WTC11 (cell line): Measurements from ENCODE around the gene GPX1. TPM values are rescaled to one million over a fixed set of nuclear protein-coding genes. Genes with fewer than 3 reads are reported as not detected.

ENCODE experiments used
- ATAC-seq: fragments of 200-7000 bp; cut with Tn5 transposase; 2 replicates; pipeline ENCODE4 v1.10.0; 2021; ENCODE audit warnings: mild to moderate bottlenecking, moderate library complexity
- CTCF ChIA-PET: fragments of 300-600 bp; sonication (Branson Sonifier 250); formaldehyde crosslinking; loops from one replicate; lab custom pipeline; 2021; ENCODE audit warnings: antibody characterized with exemption; lab: Charles Lee
- POLR2A ChIA-PET: fragments of 350-600 bp; sonication (Branson Sonifier 250); formaldehyde crosslinking; loops from one replicate; lab custom pipeline; 2021; ENCODE audit warnings: antibody characterized with exemption; lab: Charles Lee
- DNase-seq: peaks from one replicate; pipeline ENCODE4 v3.0.0; 2021; ENCODE audit warnings: low spot score
- H3K27ac Mint-ChIP-seq: 2 replicates; pipeline ENCODE4 v1.8.0; 2021; ENCODE audit warnings: mixed read lengths
- H3K27me3 Mint-ChIP-seq: 2 replicates; pipeline ENCODE4 v1.8.0; 2021; ENCODE audit warnings: low read depth, mild to moderate bottlenecking, moderate library complexity, mixed read lengths
- H3K36me3 Mint-ChIP-seq: 2 replicates; pipeline ENCODE4 v1.8.0; 2021; ENCODE audit warnings: mixed read lengths
- H3K4me1 Mint-ChIP-seq: 2 replicates; pipeline ENCODE4 v1.8.0; 2022; ENCODE audit warnings: mixed read lengths
- H3K4me3 Mint-ChIP-seq: 2 replicates; pipeline ENCODE4 v1.8.0; 2021; ENCODE audit warnings: mild to moderate bottlenecking, moderate library complexity, mixed read lengths
- H3K9me3 Mint-ChIP-seq: 2 replicates; pipeline ENCODE4 v1.8.0; 2021; ENCODE audit warnings: mixed read lengths
- CREM ChIP-seq: sonication (generic); formaldehyde crosslinking; IDR thresholded peaks from 2 replicates; pipeline ENCODE4 v1.8.1; 2022; ENCODE audit warnings: mild to moderate bottlenecking, missing genetic modification reagents, moderate library complexity
- ETV6 ChIP-seq: sonication (generic); formaldehyde crosslinking; IDR thresholded peaks from 2 replicates; pipeline ENCODE4 v1.8.1; 2022; ENCODE audit warnings: mild to moderate bottlenecking, missing genetic modification reagents
- FOXK1 ChIP-seq: sonication (generic); formaldehyde crosslinking; IDR thresholded peaks from 2 replicates; pipeline ENCODE4 v1.8.0; 2022; ENCODE audit warnings: mild to moderate bottlenecking, moderate library complexity, missing genetic modification reagents
- GABPB1 ChIP-seq: sonication (generic); formaldehyde crosslinking; IDR thresholded peaks from 2 replicates; pipeline ENCODE4 v1.8.1; 2023; ENCODE audit warnings: mild to moderate bottlenecking, missing genetic modification reagents
- JUN ChIP-seq: sonication (generic); formaldehyde crosslinking; IDR thresholded peaks from 2 replicates; pipeline ENCODE4 v1.8.0; 2023; ENCODE audit warnings: mild to moderate bottlenecking, missing genetic modification reagents
- MLX ChIP-seq: sonication (generic); formaldehyde crosslinking; IDR thresholded peaks from 2 replicates; pipeline ENCODE4 v1.8.1; 2023; ENCODE audit warnings: mild to moderate bottlenecking, missing genetic modification reagents, moderate library complexity
- NFATC4 ChIP-seq: fragments of 250-450 bp; sonication (Bioruptor Pico); IDR thresholded peaks from 2 replicates; pipeline ENCODE4 v1.9.0; 2021; ENCODE audit warnings: mild to moderate bottlenecking
- NR3C1 ChIP-seq: sonication (generic); formaldehyde crosslinking; conservative IDR thresholded peaks from 2 replicates; pipeline ENCODE4 v1.8.1; 2023; ENCODE audit warnings: low read depth, mild to moderate bottlenecking, missing genetic modification reagents
- PRRX2 ChIP-seq: fragments of 250-450 bp; sonication (Bioruptor Pico); IDR thresholded peaks from 2 replicates; pipeline ENCODE4 v1.8.0; 2021; ENCODE audit warnings: mild to moderate bottlenecking
- SMAD3 ChIP-seq: sonication (generic); formaldehyde crosslinking; IDR thresholded peaks from 2 replicates; pipeline ENCODE4 v1.8.0; 2022; ENCODE audit warnings: missing genetic modification reagents, mild to moderate bottlenecking, borderline replicate concordance
- SMAD4 ChIP-seq: sonication (generic); formaldehyde crosslinking; IDR thresholded peaks from 2 replicates; pipeline ENCODE4 v1.8.0; 2022; ENCODE audit warnings: mild to moderate bottlenecking, missing genetic modification reagents
- SOX15 ChIP-seq: fragments of 250-450 bp; sonication (Bioruptor Pico); IDR thresholded peaks from 2 replicates; pipeline ENCODE4 v1.9.0; 2021; ENCODE audit warnings: mild to moderate bottlenecking
- TEAD4 ChIP-seq: sonication (generic); formaldehyde crosslinking; IDR thresholded peaks from 2 replicates; pipeline ENCODE4 v1.8.0; 2022; ENCODE audit warnings: mild to moderate bottlenecking, missing genetic modification reagents
- ZNF317 ChIP-seq: sonication (generic); formaldehyde crosslinking; IDR thresholded peaks from 2 replicates; pipeline ENCODE4 v1.8.1; 2023; ENCODE audit warnings: low read depth, mild to moderate bottlenecking, moderate library complexity, missing genetic modification reagents, borderline replicate concordance
- ZNF423 ChIP-seq: fragments of 250-450 bp; sonication (Bioruptor Pico); IDR thresholded peaks from 2 replicates; pipeline ENCODE4 v2.1.2; 2022; ENCODE audit warnings: mild to moderate bottlenecking, moderate library complexity
- ZNF425 ChIP-seq: fragments of 250-450 bp; sonication (Bioruptor Pico); conservative IDR thresholded peaks from 2 replicates; pipeline ENCODE4 v1.9.0; 2021; ENCODE audit warnings: mild to moderate bottlenecking
- ZSCAN18 ChIP-seq: fragments of 250-450 bp; sonication (Bioruptor Pico); IDR thresholded peaks from 2 replicates; pipeline ENCODE4 v2.1.2; 2022; ENCODE audit warnings: mild to moderate bottlenecking, moderate library complexity
- total RNA-seq: library from RNA; stranded (reverse); gene quantifications from 3 replicates; pipeline ENCODE4 v1.2.3, GENCODE V29; 2021
- TF ChIP-seq, protein P1 (sequence below): sonication (generic); formaldehyde crosslinking; IDR thresholded peaks from 2 replicates; pipeline ENCODE4 v1.8.0; 2022; ENCODE audit warnings: mild to moderate bottlenecking, missing genetic modification reagents
- TF ChIP-seq, protein P2 (sequence below): fragments of 250-450 bp; sonication (Bioruptor Pico); IDR thresholded peaks from 2 replicates; pipeline ENCODE4 v1.9.0; 2021; ENCODE audit warnings: moderate library complexity, mild to moderate bottlenecking, inconsistent platforms, borderline replicate concordance
- TF ChIP-seq, protein P3 (sequence below): sonication (generic); formaldehyde crosslinking; IDR thresholded peaks from 2 replicates; pipeline ENCODE4 v1.8.0; 2023; ENCODE audit warnings: missing genetic modification reagents
- TF ChIP-seq, protein P4 (sequence below): sonication (generic); formaldehyde crosslinking; IDR thresholded peaks from 2 replicates; pipeline ENCODE4 v1.8.0; 2022; ENCODE audit warnings: mild to moderate bottlenecking, missing genetic modification reagents

The GPX1 gene
- total RNA-seq, 1 experiment from 2014 or later, result 323 TPM

DNA sequence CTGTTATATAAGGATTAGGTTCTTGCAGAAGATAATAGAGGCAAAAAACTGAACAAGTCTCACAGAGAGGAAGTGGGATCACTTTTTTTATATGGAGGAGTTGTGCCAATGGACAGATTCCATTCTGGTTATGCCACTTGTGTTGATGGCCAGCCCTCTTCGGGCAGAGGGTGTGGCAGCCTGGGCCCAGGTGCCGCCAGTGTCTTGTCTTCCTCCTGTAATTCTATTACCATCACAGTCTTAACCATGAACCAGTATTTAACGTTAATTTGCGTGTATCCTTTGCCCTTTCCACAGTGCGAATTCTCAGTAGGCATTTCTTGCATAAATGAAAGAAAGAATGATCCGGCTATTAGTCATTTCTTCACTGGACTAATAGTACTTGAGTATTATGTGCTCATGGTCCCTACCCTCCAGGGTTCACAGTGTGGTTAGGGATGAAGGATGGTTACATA lies 11.3 kb downstream of the GPX1 start:
- POLR2A ChIA-PET, result no interaction called here
- TF ChIP-seq, protein P1, sequence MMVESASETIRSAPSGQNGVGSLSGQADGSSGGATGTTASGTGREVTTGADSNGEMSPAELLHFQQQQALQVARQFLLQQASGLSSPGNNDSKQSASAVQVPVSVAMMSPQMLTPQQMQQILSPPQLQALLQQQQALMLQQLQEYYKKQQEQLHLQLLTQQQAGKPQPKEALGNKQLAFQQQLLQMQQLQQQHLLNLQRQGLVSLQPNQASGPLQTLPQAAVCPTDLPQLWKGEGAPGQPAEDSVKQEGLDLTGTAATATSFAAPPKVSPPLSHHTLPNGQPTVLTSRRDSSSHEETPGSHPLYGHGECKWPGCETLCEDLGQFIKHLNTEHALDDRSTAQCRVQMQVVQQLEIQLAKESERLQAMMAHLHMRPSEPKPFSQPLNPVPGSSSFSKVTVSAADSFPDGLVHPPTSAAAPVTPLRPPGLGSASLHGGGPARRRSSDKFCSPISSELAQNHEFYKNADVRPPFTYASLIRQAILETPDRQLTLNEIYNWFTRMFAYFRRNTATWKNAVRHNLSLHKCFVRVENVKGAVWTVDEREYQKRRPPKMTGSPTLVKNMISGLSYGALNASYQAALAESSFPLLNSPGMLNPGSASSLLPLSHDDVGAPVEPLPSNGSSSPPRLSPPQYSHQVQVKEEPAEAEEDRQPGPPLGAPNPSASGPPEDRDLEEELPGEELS (CRISPR knock-in tag), result no peak
- TF ChIP-seq PRRX2 (CRISPR knock-in tag) (no peak), GABPB1 (CRISPR knock-in tag) (no peak), ZNF317 (CRISPR knock-in tag) (no peak), MLX (CRISPR knock-in tag) (no peak)
- TF ChIP-seq, all 79 proteins: peak for 0
- Mint-ChIP-seq H3K36me3 (no peaks in the 10 kb centered on the region), H3K4me1 (peaks cover 2% of the 10 kb centered on the region; the same call in 1 of the 2 replicates), H3K9me3 (no peaks in the 10 kb centered on the region), H3K4me3 (no peak overlapping the region), H3K27ac (no peak overlapping the region), H3K27me3 (no peaks in the 10 kb centered on the region)
- CTCF ChIA-PET, result no interaction called here
- ATAC-seq, result no peak
- DNase-seq, result no peak

- no peaks in the 10 kb centered on the region for H3K36me3 Mint-ChIP-seq
- ChIA-PET CTCF (no interaction called here), POLR2A (no interaction called here)
- no peak overlapping the region for H3K4me3 Mint-ChIP-seq
- no peaks in the 10 kb centered on the region for H3K27me3 Mint-ChIP-seq
- ATAC-seq (no peak), DNase-seq (no peak)
- H3K27ac Mint-ChIP-seq, result no peak overlapping the region
- no peaks in the 10 kb centered on the region for H3K9me3 Mint-ChIP-seq
- H3K4me1 Mint-ChIP-seq, result peaks cover 12% of the 10 kb centered on the region
- TF ChIP-seq, protein P1 (CRISPR knock-in tag), result no peak
- TF ChIP-seq GABPB1 (CRISPR knock-in tag) (no peak), ETV6 (no peak), SMAD4 (no peak), NR3C1 (no peak), NFATC4 (CRISPR knock-in tag) (no peak), CREM (CRISPR knock-in tag) (no peak), ZNF425 (CRISPR knock-in tag) (no peak), SOX15 (CRISPR knock-in tag) (no peak), ZNF423 (no peak), JUN (CRISPR knock-in tag) (no peak), FOXK1 (no peak), SMAD3 (CRISPR knock-in tag) (no peak), ZSCAN18 (CRISPR knock-in tag) (no peak), TEAD4 (no peak)
- TF ChIP-seq, protein P2, sequence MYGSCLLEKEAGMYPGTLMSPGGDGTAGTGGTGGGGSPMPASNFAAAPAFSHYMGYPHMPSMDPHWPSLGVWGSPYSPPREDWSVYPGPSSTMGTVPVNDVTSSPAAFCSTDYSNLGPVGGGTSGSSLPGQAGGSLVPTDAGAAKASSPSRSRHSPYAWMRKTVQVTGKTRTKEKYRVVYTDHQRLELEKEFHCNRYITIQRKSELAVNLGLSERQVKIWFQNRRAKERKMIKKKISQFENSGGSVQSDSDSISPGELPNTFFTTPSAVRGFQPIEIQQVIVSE, result no peak
- TF ChIP-seq, protein P3, sequence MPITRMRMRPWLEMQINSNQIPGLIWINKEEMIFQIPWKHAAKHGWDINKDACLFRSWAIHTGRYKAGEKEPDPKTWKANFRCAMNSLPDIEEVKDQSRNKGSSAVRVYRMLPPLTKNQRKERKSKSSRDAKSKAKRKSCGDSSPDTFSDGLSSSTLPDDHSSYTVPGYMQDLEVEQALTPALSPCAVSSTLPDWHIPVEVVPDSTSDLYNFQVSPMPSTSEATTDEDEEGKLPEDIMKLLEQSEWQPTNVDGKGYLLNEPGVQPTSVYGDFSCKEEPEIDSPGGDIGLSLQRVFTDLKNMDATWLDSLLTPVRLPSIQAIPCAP (CRISPR knock-in tag), result no peak
- TF ChIP-seq, protein P4, sequence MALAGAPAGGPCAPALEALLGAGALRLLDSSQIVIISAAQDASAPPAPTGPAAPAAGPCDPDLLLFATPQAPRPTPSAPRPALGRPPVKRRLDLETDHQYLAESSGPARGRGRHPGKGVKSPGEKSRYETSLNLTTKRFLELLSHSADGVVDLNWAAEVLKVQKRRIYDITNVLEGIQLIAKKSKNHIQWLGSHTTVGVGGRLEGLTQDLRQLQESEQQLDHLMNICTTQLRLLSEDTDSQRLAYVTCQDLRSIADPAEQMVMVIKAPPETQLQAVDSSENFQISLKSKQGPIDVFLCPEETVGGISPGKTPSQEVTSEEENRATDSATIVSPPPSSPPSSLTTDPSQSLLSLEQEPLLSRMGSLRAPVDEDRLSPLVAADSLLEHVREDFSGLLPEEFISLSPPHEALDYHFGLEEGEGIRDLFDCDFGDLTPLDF, result no peak
Observed at GRCh38 chr3:49343163-49343562, 15.0 kb downstream of the GPX1 start.
